ENCODE data around the gene PYGB.

PYGB gene

GRCh38 chr20:25209400-25209799, 38.5 kb upstream of the PYGB start:
- no peaks in the 10 kb centered on the region for H3K27me3 ChIP-seq (replicated peaks in 2 of 5; ENCODE audit: control insufficient read depth in 4 of 5, insufficient read depth in 5 of 5, low read length in 4 of 5)
- ChIA-PET POLR2A (no interaction called here), CTCF (no interaction called here)
- H3K4me3 ChIP-seq (ENCODE audit: control insufficient read depth in 1 of 7, extremely low read depth in 1 of 7, insufficient read depth in 4 of 7, low read depth in 2 of 7, low read length in 6 of 7) = no peak overlapping the region
- DNase-seq = no peak
- peaks cover 3 to 12% (median 9%) of the 10 kb centered on the region in 4 experiments for H3K4me1 ChIP-seq (ENCODE audit: control extremely low read depth in 1 of 4, control insufficient read depth in 4 of 4, insufficient read depth in 4 of 4, low read length in 3 of 4)
- H3K27ac ChIP-seq (ENCODE audit: insufficient read depth in 1 of 2, low read depth in 1 of 2, low read length in 2 of 2, poor library complexity in 1 of 2, severe bottlenecking in 2 of 2) = no peak overlapping the region
- no peaks in the 10 kb centered on the region for H3K9me3 ChIP-seq (ENCODE audit: control extremely low read depth in 1 of 5, control insufficient read depth in 4 of 5, insufficient read depth in 2 of 5, low read depth in 1 of 5, low read length in 4 of 5)
- peaks cover 2 to 43% (median 21%) of the 10 kb centered on the region in 4 experiments for H3K36me3 ChIP-seq (ENCODE audit: control insufficient read depth in 4 of 4, insufficient read depth in 4 of 4, low read length in 3 of 4)
- WGBS (ENCODE audit: insufficient coverage) = 100% methylated on average over 1 of the region's 1 CpG

DNA sequence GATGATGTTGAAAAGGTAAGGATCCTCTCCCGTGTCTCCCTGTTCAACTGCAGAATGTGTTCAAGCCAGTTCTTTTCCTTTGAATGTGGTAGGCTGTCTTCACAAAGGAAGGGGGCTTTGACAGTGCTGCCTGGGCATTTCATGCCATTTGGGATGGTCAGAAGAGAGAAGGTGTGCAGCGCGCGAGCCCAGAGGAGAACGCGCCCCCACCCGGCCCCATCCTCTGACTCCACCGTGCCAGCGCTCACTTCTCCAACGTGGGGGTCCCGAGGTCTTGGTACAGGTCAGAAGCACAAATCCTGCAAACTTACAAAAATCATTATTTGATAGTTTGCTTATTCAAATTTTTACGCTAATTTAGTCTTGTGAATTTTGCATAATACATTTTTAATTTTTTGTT, 38.0 kb upstream of the PYGB start:
- WGBS (ENCODE audit: insufficient coverage) = 88% methylated on average over 1 of the region's 12 CpGs
- Histone ChIP-seq H3K4me3 (ENCODE audit: control insufficient read depth in 1 of 7, extremely low read depth in 1 of 7, insufficient read depth in 4 of 7, low read depth in 2 of 7, low read length in 6 of 7) (no peak overlapping the region), H3K9me3 (ENCODE audit: control extremely low read depth in 1 of 5, control insufficient read depth in 4 of 5, insufficient read depth in 2 of 5, low read depth in 1 of 5, low read length in 4 of 5) (no peaks in the 10 kb centered on the region), H3K4me1 (ENCODE audit: control extremely low read depth in 1 of 4, control insufficient read depth in 4 of 4, insufficient read depth in 4 of 4, low read length in 3 of 4) (peaks cover 0 to 7% (median 4%) of the 10 kb centered on the region in 4 experiments), H3K36me3 (ENCODE audit: control insufficient read depth in 4 of 4, insufficient read depth in 4 of 4, low read length in 3 of 4) (peaks cover 2 to 44% (median 24%) of the 10 kb centered on the region in 4 experiments), H3K27me3 (replicated peaks in 2 of 5; ENCODE audit: control insufficient read depth in 4 of 5, insufficient read depth in 5 of 5, low read length in 4 of 5) (no peaks in the 10 kb centered on the region), H3K27ac (ENCODE audit: insufficient read depth in 1 of 2, low read depth in 1 of 2, low read length in 2 of 2, poor library complexity in 1 of 2, severe bottlenecking in 2 of 2) (no peak overlapping the region)
- POLR2A ChIA-PET = no interaction called here
- no peak for DNase-seq
- CTCF ChIA-PET = interaction anchor here (1.7 kb wide), 1 partner anchor 11 kb away, joined by 9 read pairs; no protein-coding TSS in a partner anchor

- Histone ChIP-seq H3K4me1 (ENCODE audit: control extremely low read depth in 1 of 4, control insufficient read depth in 4 of 4, insufficient read depth in 4 of 4, low read length in 3 of 4) (no peaks in the 10 kb centered on the region), H3K27me3 (replicated peaks in 2 of 5; ENCODE audit: control insufficient read depth in 4 of 5, insufficient read depth in 5 of 5, low read length in 4 of 5) (no peaks in the 10 kb centered on the region), H3K36me3 (ENCODE audit: control insufficient read depth in 4 of 4, insufficient read depth in 4 of 4, low read length in 3 of 4) (peaks cover 4 to 55% (median 35%) of the 10 kb centered on the region in 4 experiments), H3K9me3 (ENCODE audit: control extremely low read depth in 1 of 5, control insufficient read depth in 4 of 5, insufficient read depth in 2 of 5, low read depth in 1 of 5, low read length in 4 of 5) (no peaks in the 10 kb centered on the region), H3K27ac (ENCODE audit: insufficient read depth in 1 of 2, low read depth in 1 of 2, low read length in 2 of 2, poor library complexity in 1 of 2, severe bottlenecking in 2 of 2) (no peak overlapping the region), H3K4me3 (ENCODE audit: control insufficient read depth in 1 of 7, extremely low read depth in 1 of 7, insufficient read depth in 4 of 7, low read depth in 2 of 7, low read length in 6 of 7) (no peak overlapping the region)
- ChIA-PET POLR2A (no interaction called here), CTCF (interaction anchor here (0.6 to 1.7 kb wide), 3 partner anchors 10 to 234 kb away, joined by 3 to 9 read pairs (median 5); no protein-coding TSS in a partner anchor)
- DNase-seq = no peak
- 100% methylated on average over 4 of the region's 7 CpGs for WGBS (ENCODE audit: insufficient coverage)
Observed at GRCh38 chr20:25211273-25211672, 36.6 kb upstream of the PYGB start.

DNA sequence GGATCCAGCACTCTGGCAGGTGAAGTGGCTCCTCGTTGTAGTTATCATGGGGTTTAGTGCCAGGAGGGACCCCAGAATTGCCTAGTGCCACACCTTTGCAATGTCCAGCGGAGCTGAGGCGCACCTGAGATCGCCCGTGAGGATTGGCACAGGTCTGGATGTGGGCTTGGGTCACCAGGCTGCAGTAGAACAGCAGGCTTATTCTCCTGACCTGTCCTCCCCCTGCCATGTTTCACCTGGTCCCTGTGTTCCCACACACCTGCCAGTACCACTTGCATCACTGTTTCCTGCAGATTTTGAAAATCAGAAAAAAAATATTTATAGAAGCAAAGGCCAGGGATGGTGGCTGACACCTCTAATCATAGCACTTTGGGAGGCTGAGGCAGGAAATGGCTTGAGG, 35.6 kb upstream of the PYGB start:
- Histone ChIP-seq H3K9me3 (ENCODE audit: control extremely low read depth in 1 of 5, control insufficient read depth in 4 of 5, insufficient read depth in 2 of 5, low read depth in 1 of 5, low read length in 4 of 5) (no peaks in the 10 kb centered on the region), H3K36me3 (ENCODE audit: control insufficient read depth in 4 of 4, insufficient read depth in 4 of 4, low read length in 3 of 4) (peaks cover 4 to 59% (median 39%) of the 10 kb centered on the region in 4 experiments), H3K27me3 (replicated peaks in 2 of 5; ENCODE audit: control insufficient read depth in 4 of 5, insufficient read depth in 5 of 5, low read length in 4 of 5) (no peaks in the 10 kb centered on the region), H3K4me1 (ENCODE audit: control extremely low read depth in 1 of 4, control insufficient read depth in 4 of 4, insufficient read depth in 4 of 4, low read length in 3 of 4) (no peaks in the 10 kb centered on the region), H3K4me3 (ENCODE audit: control insufficient read depth in 1 of 7, extremely low read depth in 1 of 7, insufficient read depth in 4 of 7, low read depth in 2 of 7, low read length in 6 of 7) (no peak overlapping the region), H3K27ac (ENCODE audit: insufficient read depth in 1 of 2, low read depth in 1 of 2, low read length in 2 of 2, poor library complexity in 1 of 2, severe bottlenecking in 2 of 2) (no peak overlapping the region)
- ChIA-PET POLR2A (interaction anchor here (0.6 kb wide), 1 partner anchor 47 kb away, joined by 3 read pairs; no protein-coding TSS in a partner anchor), CTCF (interaction anchor here (1.0 to 1.6 kb wide), 3 partner anchors 9 to 35 kb away, joined by 3 to 5 read pairs (median 3); no protein-coding TSS in a partner anchor)
- 83% methylated on average over 4 of the region's 5 CpGs for WGBS (ENCODE audit: insufficient coverage)
- DNase-seq = no peak

- Histone ChIP-seq H3K27ac (ENCODE audit: insufficient read depth in 1 of 2, low read depth in 1 of 2, low read length in 2 of 2, poor library complexity in 1 of 2, severe bottlenecking in 2 of 2) (no peak overlapping the region), H3K4me3 (ENCODE audit: control insufficient read depth in 1 of 7, extremely low read depth in 1 of 7, insufficient read depth in 4 of 7, low read depth in 2 of 7, low read length in 6 of 7) (no peak overlapping the region), H3K27me3 (replicated peaks in 2 of 5; ENCODE audit: control insufficient read depth in 4 of 5, insufficient read depth in 5 of 5, low read length in 4 of 5) (no peaks in the 10 kb centered on the region), H3K36me3 (ENCODE audit: control insufficient read depth in 4 of 4, insufficient read depth in 4 of 4, low read length in 3 of 4) (peaks cover 4 to 69% (median 44%) of the 10 kb centered on the region in 4 experiments), H3K4me1 (ENCODE audit: control extremely low read depth in 1 of 4, control insufficient read depth in 4 of 4, insufficient read depth in 4 of 4, low read length in 3 of 4) (peaks cover 0 to 2% (median 0%) of the 10 kb centered on the region in 4 experiments), H3K9me3 (ENCODE audit: control extremely low read depth in 1 of 5, control insufficient read depth in 4 of 5, insufficient read depth in 2 of 5, low read depth in 1 of 5, low read length in 4 of 5) (no peaks in the 10 kb centered on the region)
- WGBS (ENCODE audit: insufficient coverage) = over 99% methylated on average over 16 of the region's 21 CpGs
- ChIA-PET POLR2A (no interaction called here), CTCF (interaction anchor here (1.0 kb wide), 1 partner anchor 33 kb away, joined by 3 read pairs; no protein-coding TSS in a partner anchor)
- no peak for DNase-seq
Observed at GRCh38 chr20:25213566-25214425, 34.1 kb upstream of the PYGB start.

GRCh38 chr20:25214426-25214790, 33.5 kb upstream of the PYGB start:
- H3K36me3 ChIP-seq (ENCODE audit: control insufficient read depth in 4 of 4, insufficient read depth in 4 of 4, low read length in 3 of 4) = peaks cover 4 to 74% (median 45%) of the 10 kb centered on the region in 4 experiments

GRCh38 chr20:25214819-25215218, 33.1 kb upstream of the PYGB start:
- DNase-seq = no peak
- no peaks in the 10 kb centered on the region for H3K27me3 ChIP-seq (replicated peaks in 2 of 5; ENCODE audit: control insufficient read depth in 4 of 5, insufficient read depth in 5 of 5, low read length in 4 of 5)
- 93% methylated on average over 3 of the region's 7 CpGs for WGBS (ENCODE audit: insufficient coverage)
- no peak overlapping the region for H3K4me3 ChIP-seq (ENCODE audit: control insufficient read depth in 1 of 7, extremely low read depth in 1 of 7, insufficient read depth in 4 of 7, low read depth in 2 of 7, low read length in 6 of 7)
- no peaks in the 10 kb centered on the region for H3K9me3 ChIP-seq (ENCODE audit: control extremely low read depth in 1 of 5, control insufficient read depth in 4 of 5, insufficient read depth in 2 of 5, low read depth in 1 of 5, low read length in 4 of 5)
- ChIA-PET CTCF (no interaction called here), POLR2A (no interaction called here)
- H3K36me3 ChIP-seq (ENCODE audit: control insufficient read depth in 4 of 4, insufficient read depth in 4 of 4, low read length in 3 of 4) = peaks cover 4 to 76% (median 46%) of the 10 kb centered on the region in 4 experiments
- peaks cover 0 to 2% (median 0%) of the 10 kb centered on the region in 4 experiments for H3K4me1 ChIP-seq (ENCODE audit: control extremely low read depth in 1 of 4, control insufficient read depth in 4 of 4, insufficient read depth in 4 of 4, low read length in 3 of 4)
- no peak overlapping the region for H3K27ac ChIP-seq (ENCODE audit: insufficient read depth in 1 of 2, low read depth in 1 of 2, low read length in 2 of 2, poor library complexity in 1 of 2, severe bottlenecking in 2 of 2)

More at GRCh38 chr20:25214426-25214790, 33.5 kb upstream of the PYGB start:
- H3K27ac ChIP-seq (ENCODE audit: insufficient read depth in 1 of 2, low read depth in 1 of 2, low read length in 2 of 2, poor library complexity in 1 of 2, severe bottlenecking in 2 of 2) = no peak overlapping the region
- ChIA-PET POLR2A (no interaction called here), CTCF (no interaction called here)
- H3K27me3 ChIP-seq (replicated peaks in 2 of 5; ENCODE audit: control insufficient read depth in 4 of 5, insufficient read depth in 5 of 5, low read length in 4 of 5) = no peaks in the 10 kb centered on the region
- H3K4me3 ChIP-seq (ENCODE audit: control insufficient read depth in 1 of 7, extremely low read depth in 1 of 7, insufficient read depth in 4 of 7, low read depth in 2 of 7, low read length in 6 of 7) = no peak overlapping the region
- no peak for DNase-seq
- 94% methylated on average over 4 of the region's 7 CpGs for WGBS (ENCODE audit: insufficient coverage)
- H3K4me1 ChIP-seq (ENCODE audit: control extremely low read depth in 1 of 4, control insufficient read depth in 4 of 4, insufficient read depth in 4 of 4, low read length in 3 of 4) = peaks cover 0 to 2% (median 0%) of the 10 kb centered on the region in 4 experiments
- no peaks in the 10 kb centered on the region for H3K9me3 ChIP-seq (ENCODE audit: control extremely low read depth in 1 of 5, control insufficient read depth in 4 of 5, insufficient read depth in 2 of 5, low read depth in 1 of 5, low read length in 4 of 5)
